T-helper 2 cell (primary cell): Measurements from ENCODE around the gene NKAIN2.
"Not testable (repeated sequence)": the region's sequence is repeated elsewhere in the genome, so short reads cannot be mapped to it uniquely, and the experiment has no call there.

Experiments
- DNase-seq, 5 experiments: peaks; one replicate each; pipeline versions ENCODE4 v3.0.0 to v3.0.0-alpha.2; 2012 to 2022

The NKAIN2 gene

DNA sequence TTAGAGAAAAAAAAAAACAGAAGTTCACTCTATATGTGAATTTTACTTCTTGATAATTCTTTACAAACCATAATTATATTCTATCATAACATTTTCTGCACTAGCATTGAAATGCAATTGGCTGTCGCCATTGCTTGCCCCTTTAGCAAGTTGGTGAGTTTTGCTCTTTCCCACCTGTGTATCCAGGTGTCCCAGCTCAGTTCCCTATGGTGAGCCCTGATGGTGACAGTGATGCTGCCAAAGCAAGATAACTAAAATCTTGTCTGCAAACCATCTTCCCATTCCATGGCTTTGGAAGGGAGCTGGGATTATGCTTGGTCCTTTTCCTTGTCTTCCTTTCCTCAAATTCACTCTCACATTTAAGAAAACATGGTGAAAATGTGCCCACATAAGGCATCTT is 429.6 kb downstream of the NKAIN2 start:
- no peak for DNase-seq

DNA sequence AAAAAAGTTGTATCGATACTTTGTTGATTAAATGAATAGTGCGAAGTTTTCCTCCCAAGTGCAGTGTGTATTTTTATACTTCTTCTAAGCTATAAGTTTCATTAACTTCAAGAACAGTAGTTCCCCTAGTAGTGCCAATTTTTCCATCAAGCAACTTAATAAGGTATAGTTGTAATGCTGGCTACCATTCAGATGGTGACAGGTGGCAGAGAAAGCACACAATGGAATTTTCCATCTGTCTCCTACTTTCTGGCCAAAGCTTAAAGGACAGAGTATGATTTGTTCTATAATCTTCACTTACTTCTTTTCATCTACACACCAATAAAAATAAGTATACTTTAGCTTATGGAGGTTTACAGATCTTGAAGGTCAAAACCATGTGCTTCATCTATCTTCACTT is 431.1 kb downstream of the NKAIN2 start:
- DNase-seq = no peak

DNA sequence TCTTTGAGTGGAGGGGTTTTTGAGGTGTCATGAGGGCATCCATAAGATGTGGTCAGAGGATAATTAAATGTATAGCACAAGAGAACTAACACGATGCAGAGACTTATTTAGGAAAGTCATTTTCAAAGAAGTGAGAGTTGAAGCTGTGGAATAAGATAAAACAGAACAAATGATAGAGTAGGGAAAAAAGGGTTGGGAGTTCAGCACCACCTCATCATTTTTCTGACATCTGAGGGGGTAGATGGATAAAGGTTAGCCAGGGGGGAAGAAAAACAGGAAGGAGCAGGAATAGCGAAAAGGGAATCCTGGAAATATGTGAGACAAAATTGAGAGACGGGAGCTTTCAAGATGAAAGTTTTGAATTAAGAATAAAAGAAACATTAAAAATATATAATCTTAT is 434.2 kb downstream of the NKAIN2 start:
- DNase-seq = no peak

DNA sequence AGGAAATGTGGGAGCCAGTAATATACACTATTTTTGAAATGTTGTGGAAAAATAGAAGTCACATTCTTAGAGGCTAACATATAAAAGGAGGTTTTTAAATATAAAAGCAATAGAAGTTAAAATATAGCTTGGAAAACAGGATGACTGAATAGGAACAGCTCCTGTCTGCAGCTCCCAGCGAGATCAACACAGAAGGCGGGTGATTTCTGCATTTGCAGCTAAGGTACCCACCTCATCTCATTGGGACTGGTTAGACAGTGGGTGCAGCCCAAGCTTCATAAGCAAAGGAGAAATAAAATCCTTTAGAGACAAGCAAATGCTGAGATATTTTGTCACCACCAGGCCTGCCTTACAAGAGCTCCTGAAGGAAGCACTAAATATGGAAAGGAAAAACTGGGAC is 434.7 kb downstream of the NKAIN2 start:
- DNase-seq = not testable (repeated sequence)

DNA sequence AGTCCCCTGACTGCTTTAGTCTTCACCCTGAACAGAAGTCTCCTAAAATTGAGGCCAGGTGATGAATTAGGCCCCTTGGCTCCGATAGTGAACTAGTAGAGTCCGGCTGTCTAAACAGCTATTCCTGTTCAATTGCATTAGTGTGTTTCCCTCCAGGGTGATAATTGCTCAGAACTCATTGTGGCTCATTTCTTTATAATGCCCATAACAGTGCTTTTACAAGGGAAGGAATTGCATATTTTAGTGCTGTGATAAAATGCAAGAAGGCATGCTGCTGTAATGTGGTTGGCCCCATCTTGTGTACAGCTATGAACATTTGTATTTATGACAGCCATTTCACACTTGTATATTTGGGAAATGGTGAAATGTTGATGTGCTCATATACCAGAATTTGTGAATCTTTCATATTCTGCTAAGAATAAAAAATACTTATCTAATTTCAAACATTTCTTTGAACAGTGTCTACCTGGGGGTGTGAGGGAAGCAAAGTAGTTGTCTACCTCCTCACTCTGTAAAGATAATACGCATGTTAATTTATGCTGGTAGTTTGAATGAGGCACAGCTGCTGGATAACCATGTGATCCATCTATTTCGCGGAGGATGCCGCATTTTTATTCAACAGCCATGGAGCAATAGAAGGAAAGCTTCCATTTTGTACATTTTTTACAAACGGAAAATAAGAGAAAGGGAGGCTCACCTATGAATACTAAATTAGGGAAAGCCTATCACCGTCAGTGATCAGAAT is 451.4 kb downstream of the NKAIN2 start:
- DNase-seq = no peak

DNA sequence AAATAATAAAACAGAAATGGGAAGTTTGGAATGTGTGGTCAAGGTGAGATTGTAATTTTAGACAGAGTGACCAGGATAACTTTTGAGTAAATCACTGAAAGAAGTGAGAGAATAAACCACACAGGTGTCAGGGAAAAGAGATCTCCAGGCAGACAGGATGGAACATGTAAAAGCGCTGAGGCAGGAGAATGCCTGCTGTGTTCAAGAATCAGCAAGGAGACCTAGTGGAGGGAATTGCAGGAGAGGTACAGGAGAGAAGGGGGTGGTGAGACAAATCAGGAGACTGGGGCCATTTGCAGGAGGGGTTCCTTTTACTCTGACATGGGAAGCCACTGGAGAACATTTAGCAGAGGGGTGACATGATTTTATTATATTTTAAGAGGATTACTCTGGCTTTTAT is 456.7 kb downstream of the NKAIN2 start:
- DNase-seq = no peak

DNA sequence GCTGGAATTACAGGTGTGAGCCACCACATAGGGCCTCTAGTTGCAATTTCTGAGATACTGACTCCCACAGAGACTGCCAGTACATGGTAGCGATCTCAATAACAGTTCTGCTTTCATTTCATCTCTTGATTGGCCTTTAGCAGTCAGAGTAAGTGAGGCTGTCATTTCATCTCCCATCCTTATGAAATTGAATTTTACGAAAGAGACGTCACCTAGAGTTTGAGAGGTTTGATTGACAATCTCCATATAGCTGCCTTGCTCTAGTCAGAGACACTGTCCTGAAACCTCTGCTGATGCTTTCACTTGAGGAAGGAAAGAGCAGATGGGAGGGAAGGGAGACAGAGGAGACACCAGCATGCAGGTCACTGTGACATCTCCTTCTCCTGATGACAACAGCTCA is 466.1 kb downstream of the NKAIN2 start:
- DNase-seq = no peak

DNA sequence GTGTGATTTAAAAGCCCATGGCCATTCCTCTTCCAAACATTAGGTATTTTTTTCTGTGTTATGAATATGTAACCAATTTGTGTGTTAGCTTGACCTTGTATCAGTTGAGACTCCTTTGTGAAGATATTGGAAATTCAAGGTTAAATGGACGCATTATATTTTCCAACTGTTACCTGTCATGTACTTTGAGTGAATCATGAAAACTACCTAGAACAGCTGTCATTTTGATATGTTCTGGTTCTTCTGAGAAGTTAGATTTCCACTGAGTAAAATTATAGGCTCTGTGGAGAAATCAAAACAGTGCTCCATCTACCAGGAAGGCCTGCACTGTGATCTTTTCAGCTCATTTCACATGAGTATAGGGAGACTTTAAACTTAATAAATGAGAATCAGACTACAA is 470.0 kb downstream of the NKAIN2 start:
- DNase-seq = no peak

DNA sequence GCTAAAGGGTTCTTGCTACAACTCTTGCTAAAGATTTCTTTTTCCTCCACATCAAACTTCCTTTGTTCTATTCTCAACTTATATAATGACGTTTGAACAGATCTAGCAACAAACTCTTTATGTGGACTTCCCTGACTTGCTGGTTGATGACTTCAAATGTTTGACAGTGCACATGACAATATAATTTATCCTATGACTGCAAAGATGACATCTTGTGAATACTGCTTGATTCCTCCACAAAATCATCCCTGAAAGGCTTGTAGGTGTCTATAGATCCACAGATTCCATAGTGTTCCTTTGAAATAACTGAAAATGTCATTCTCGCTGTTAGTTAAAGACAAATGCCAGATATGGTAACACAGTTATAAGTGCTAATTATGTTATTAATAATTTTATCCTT is 478.9 kb downstream of the NKAIN2 start:
- no peak for DNase-seq

DNA sequence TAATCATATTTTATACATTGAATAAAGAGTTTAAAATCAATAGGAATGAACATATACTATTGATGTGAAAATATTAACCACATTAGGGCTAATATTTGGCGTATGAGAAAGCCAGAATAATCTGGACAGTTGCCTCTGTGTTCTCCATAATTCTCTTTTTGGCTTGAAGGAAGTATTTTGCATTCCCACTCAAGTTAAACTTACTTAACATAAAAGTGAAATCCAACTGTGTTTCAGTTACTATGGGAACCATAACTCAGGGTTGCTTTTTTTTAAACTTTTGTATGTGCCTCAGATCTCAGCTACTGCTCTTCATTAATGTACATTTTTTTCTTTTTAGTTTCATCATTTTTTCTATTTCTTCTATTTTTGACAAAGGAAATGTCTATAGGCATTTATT is 479.8 kb downstream of the NKAIN2 start:
- no peak for DNase-seq

DNA sequence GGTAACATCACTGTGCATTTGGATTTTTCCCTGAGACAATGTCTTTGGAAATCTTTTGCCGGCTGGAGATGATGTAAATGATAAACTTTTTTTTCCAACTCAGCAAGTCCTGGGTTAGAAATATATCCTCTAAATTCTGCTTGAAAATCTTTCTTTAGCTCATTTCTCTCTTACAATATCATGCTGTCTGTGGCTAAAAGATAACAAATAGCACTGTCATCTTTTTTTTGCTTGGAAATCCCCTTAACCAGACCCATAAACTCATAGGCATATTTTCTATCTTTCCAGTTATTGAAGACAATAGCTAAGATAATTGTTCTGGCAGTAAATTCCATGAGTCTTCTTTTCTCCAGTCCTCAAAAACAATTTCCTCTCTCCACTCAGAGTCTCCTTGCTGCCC is 481.5 kb downstream of the NKAIN2 start:
- DNase-seq = no peak

DNA sequence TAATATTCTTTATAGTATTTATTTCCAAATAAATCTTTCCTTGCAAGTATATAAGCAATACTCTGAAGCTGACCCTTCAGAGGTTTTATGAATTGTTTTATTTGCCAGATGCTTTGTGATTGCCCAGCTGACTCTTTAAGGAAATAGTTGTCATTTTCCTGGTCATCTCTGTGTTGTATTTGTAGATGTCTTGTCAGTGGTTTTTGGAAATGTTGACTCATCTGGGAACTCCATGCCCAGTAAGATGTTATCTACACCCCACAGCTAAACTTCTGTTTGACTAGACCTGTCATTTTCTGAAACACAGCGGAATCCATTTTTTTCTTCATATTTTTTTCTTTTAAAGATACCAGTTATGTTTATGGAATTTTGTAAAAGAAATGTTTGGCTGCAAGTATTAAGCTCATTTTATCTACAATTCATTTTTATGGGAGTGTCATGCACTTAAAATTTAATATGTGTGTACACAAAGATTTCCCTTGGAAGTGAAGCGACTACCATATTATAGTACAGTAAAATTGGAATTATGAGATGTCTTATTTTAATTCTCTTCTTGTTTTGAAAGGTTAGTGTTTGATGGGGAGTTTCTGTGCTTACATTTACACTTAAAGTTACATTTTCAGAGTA is 491.0 kb downstream of the NKAIN2 start:
- no peak for DNase-seq

DNA sequence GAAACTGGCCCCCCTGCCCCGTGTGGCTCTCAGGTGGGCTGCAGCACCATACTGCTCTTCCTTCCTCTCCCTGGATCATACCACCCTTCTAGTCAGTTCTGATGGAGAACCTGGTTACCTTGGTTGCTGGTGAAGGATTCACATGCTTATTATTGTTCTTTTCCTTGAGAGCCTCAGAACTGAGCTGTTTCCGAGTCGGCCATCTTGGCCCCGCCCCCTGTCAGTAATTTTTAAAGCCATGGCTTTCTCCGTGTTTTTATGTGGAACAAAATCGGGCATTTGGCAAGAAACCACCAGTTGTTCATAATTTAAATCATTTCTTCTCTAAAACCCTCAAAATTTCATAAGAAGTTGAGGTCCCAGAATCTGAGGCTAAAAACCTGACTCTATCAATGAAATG is 493.8 kb downstream of the NKAIN2 start:
- no peak for DNase-seq

DNA sequence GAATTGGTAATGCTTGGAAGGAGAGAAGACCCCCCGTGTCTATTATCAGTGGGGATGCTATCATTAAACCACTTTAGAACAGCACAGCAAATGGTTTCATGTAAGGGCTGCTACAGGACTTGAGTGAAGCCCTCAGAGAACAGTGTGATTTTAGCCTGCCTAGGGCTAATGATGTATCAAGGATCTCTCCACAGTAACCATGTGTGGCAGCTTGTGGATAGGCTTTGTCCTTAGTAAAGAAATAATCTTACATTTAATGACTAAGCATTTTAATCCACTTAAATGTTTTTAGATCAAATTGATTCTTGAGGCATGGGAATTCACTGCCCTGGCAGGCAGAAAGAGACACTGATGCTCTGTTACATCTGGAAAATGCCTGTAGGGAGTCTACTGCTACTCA is 495.1 kb downstream of the NKAIN2 start:
- DNase-seq = no peak

DNA sequence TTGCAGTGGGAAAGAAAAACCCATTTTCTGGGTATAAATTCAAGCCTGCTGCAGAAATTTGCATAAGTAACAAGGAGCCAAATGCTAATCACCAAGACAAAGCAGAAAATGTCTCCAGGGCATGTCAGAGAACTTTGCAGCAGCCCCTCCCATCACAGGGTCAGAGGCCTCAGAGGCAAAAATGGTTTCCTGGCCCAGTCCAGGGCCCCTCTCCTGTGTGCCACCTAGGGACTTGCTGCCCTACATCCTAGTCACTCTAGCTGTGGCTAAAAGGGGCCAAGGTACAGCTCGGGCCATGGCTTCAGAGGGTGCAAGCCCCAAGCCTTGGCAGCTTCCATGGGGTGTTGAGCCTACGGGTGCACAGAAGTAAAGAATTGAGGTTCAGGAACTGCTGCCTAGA is 497.2 kb downstream of the NKAIN2 start:
- not testable (repeated sequence) for DNase-seq

DNA sequence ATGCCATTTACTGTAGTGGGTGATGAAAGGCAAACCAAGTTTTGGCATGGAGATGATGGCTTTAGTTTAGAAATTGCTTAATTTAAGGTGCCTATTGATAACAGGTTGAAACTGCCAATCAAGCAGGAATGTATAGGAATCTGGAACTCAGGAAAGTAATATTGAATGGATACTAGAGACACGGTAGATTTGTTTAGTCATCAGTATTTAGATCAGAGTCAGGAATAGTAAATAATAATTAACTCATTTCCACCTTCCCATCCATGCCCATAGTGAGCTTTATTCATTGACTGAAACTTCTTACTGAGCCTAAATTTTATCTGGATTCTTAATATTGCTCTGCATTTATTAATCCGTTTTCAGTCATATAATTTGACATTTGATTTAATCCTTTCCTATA is 500.3 kb downstream of the NKAIN2 start:
- DNase-seq = no peak

DNA sequence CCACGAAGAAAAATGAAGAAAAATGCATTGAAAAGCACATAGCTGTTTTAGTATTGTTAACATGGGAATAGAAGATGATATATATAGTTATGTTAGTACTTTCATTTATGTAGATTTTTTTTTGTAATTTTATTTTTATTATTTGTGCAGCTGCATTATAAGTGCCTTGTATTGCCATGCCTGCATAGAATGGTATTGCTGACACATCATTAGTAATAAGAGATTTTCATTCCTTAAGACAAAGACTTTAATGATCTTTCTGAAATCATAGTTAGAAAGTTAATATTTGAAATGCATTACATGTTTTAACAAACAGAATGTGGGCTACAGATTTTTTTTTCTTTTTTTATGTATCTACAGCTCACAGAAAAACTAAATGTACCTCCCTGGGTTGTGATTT is 506.5 kb downstream of the NKAIN2 start:
- DNase-seq = no peak

DNA sequence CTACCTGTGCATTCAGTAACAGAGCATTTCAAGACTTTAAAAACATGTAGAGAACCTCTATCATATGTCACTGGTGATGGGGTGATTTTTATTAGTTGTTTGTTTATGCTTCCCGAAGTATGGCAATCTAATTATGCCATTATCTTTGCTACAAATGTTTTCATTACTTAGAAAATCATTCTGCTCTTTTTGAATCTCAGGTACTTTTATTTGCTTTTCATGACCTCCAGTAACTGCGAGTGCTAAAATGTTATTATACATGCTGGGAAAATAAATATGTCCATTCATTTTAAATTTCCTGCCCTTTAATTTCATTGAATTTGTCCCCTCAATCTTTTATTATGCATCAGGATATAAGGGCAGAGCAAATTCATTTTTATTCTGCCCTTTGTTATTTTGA is 515.7 kb downstream of the NKAIN2 start:
- DNase-seq = no peak

DNA sequence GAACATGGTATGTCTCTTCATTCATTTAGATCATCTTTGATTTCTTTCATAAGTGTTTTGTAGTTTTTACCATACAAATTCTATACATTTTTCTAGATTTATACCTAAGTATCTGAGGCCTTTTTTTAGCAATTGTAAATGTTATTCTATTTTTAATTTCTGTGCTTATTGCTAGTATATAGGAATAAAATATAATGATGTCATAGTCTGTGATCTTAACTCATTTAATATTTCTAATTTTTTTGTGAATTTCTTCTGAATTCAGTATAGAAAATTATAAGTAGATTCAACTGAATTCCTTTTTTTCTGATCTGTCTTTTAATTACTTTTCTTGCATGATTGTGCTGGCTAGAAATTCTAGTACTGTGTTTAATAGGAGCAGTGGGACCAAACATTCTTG is 520.6 kb downstream of the NKAIN2 start:
- DNase-seq = no peak

DNA sequence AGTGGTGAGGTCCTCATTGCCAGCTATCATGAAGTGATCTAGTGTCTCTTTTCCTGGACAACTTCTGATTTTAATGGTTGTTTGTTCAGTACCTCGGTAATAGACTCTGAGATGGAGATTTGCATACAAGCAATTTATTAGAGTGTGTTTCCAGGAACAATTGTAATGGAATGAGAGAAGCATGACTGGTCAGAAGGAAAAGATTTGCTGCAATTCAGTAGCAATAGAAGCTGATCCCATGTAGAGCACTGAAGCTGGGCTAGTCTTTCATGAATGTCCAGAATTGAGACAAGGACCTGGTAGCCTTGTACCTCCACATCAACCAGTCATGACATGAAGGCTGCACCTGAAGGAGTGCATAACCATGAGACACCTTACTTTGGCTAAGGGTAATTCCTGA is 526.5 kb downstream of the NKAIN2 start:
- no peak for DNase-seq

DNA sequence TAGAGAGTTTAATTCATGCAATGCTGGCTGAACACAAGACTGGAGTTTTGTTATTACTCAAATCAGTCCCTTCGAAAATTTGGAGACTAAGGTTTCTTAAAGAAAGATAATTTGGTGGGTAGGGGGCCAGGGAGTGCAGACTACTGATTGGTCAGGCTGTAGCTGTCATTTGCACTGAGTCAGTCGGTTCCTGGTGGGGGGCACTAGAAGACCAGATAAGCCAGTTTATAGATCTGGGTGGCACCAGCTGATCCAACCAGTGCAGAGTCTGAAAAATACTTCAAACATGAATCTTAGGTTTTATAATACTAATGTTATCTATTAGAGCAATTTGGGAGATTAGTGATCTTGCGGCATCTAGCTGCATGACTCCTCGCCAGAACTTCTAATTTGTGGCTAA is 530.7 kb downstream of the NKAIN2 start:
- no peak for DNase-seq

DNA sequence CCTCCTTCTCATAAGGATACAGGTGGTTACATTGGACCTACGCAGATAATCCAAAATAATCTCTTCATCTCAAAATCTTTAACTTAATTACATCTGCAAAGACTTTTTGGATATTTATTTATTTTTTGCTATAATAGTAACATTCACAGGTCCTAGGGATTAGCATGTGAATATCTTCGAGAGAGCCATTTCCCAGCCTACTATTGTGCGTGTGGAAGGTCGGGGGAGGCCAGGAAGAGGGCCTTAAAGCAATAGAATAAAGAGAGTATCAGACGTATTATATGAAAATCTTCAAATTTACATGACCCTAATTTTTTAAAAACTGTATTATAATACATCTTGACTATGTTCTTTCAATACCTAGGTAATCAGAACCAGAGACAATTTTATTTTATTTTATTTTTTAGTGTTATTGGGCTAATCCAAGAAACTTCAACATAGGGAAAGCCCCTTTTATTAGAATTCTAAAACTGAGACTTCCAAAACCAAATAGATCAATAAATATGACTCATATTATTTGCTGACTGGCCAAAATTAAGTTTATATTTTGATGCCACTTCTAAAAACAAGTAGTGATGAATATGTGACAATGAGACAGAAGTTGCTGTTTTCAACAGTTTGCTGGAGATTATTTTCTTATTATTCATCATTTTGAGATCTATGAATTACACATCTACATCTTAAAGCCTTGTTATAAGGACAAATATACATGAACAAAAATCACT is 536.1 kb downstream of the NKAIN2 start:
- no peak for DNase-seq

DNA sequence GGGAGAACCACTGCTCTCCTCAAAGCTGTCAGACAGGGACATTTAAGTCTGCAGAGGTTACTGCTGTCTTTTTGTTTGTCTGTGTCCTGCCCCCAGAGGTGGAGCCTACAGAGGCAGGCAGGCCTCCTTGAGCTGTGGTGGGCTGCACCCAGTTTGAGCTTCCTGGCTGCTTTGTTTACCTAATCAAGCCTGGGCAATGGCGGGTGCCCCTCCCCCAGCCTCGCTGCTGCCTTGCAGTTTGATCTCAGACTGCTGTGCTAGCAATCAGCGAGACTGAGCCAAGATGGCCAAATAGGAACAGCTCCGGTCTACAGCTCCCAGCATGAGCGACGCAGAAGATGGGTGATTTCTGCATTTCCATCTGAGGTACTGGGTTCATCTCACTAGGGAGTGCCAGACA is 544.7 kb downstream of the NKAIN2 start:
- not testable (repeated sequence) for DNase-seq

DNA sequence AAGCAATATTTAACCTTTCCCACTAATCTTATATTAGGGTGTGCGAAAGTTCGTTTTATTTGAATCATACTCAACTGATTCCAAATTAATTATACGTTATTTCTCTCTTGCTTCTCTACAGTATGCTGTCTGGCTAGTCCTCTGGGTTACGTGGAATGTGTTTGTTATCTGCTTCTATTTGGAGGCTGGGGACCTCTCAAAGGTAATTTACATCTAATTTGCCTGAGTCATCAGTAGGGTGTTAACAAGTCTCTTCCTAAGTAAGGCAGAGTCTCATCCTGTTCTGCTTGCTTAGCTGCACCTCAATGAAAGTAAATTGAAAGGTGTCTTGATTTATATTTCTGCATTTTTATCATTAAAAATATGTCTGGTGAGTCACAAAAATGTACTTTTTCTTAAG is 551.5 kb downstream of the NKAIN2 start:
- DNase-seq = no peak
